H9 (cell line): ENCODE data around the gene AMT. TPM values are rescaled to one million over a fixed set of nuclear protein-coding genes. Genes with fewer than 3 reads are reported as not detected.

ENCODE experiments used
- DNase-seq: peaks from one replicate; pipeline ENCODE4 v3.0.0-alpha.2; 2017
- H2AFZ ChIP-seq: one replicate; pipeline ENCODE4 v1.6.1; 2013; ENCODE audit warnings: mild to moderate bottlenecking, low read length, control low read depth, moderate library complexity
- H2AK5ac ChIP-seq: 2 replicates; pipeline ENCODE4 v1.6.1; 2013; ENCODE audit warnings: low read length, control low read depth, mixed read lengths; ENCODE audit not compliant: insufficient read length
- H2BK120ac ChIP-seq: one replicate; pipeline ENCODE4 v1.6.1; 2013; ENCODE audit warnings: low read depth, mild to moderate bottlenecking, low read length, control low read depth, inconsistent platforms; ENCODE audit not compliant: poor library complexity, severe bottlenecking
- H2BK12ac ChIP-seq: 2 replicates; pipeline ENCODE4 v1.6.1; 2013; ENCODE audit warnings: low read length, control low read depth, mixed read lengths, low read depth; ENCODE audit not compliant: insufficient read length
- H2BK15ac ChIP-seq: 2 replicates; pipeline ENCODE4 v1.6.1; 2013; ENCODE audit warnings: low read depth, low read length, control low read depth
- H2BK20ac ChIP-seq: one replicate; pipeline ENCODE4 v1.6.1; 2013; ENCODE audit warnings: low read depth, mild to moderate bottlenecking, low read length, control low read depth, inconsistent platforms; ENCODE audit not compliant: poor library complexity, severe bottlenecking
- H2BK5ac ChIP-seq: 2 replicates; pipeline ENCODE4 v1.6.1; 2013; ENCODE audit warnings: low read length, control low read depth, mixed read lengths; ENCODE audit not compliant: insufficient read length
- H3K14ac ChIP-seq: 2 replicates; pipeline ENCODE4 v1.6.1; 2013; ENCODE audit warnings: low read length, control low read depth; ENCODE audit not compliant: insufficient read depth
- H3K18ac ChIP-seq: 2 replicates; pipeline ENCODE4 v1.6.1; 2013; ENCODE audit warnings: low read depth, mild to moderate bottlenecking, mixed read lengths, low read length, control low read depth; ENCODE audit not compliant: insufficient read length
- H3K23ac ChIP-seq: 2 replicates; pipeline ENCODE4 v1.6.1; 2013; ENCODE audit warnings: low read length, control low read depth, mixed read lengths, low read depth; ENCODE audit not compliant: insufficient read length
- H3K23me2 ChIP-seq: 2 replicates; pipeline ENCODE4 v1.6.1; 2013; ENCODE audit warnings: low read depth, mild to moderate bottlenecking, mixed read lengths, low read length, control low read depth; ENCODE audit not compliant: insufficient read length, poor library complexity, severe bottlenecking
- H3K27ac ChIP-seq: 2 replicates; pipeline ENCODE4 v1.5.1; 2013; ENCODE audit warnings: low read length, control low read depth, mixed read lengths, low read depth; ENCODE audit not compliant: insufficient read length
- H3K27me3 ChIP-seq: 2 replicates; pipeline ENCODE4 v1.6.1; 2013; ENCODE audit warnings: low read length, control low read depth, inconsistent platforms; ENCODE audit not compliant: insufficient read depth
- H3K4ac ChIP-seq: 2 replicates; pipeline ENCODE4 v1.6.1; 2013; ENCODE audit warnings: low read depth, mild to moderate bottlenecking, control low read depth, inconsistent platforms, low read length, moderate library complexity
- H3K4me1 ChIP-seq: 2 replicates; pipeline ENCODE4 v1.6.1; 2013; ENCODE audit warnings: low read length, control low read depth, inconsistent platforms; ENCODE audit not compliant: insufficient read depth
- H3K4me2 ChIP-seq: 2 replicates; pipeline ENCODE4 v1.6.1; 2013; ENCODE audit warnings: low read length, control low read depth, mixed read lengths; ENCODE audit not compliant: insufficient read length, insufficient read depth
- H3K56ac ChIP-seq: 2 replicates; pipeline ENCODE4 v1.6.1; 2013; ENCODE audit warnings: low read depth, mild to moderate bottlenecking, mixed read lengths, low read length, control low read depth; ENCODE audit not compliant: insufficient read length
- H3K79me1 ChIP-seq: 2 replicates; pipeline ENCODE4 v1.6.1; 2013; ENCODE audit warnings: low read depth, mild to moderate bottlenecking, moderate library complexity, low read length, control low read depth, inconsistent platforms; ENCODE audit not compliant: insufficient read depth, poor library complexity, severe bottlenecking
- H3K79me2 ChIP-seq: 2 replicates; pipeline ENCODE4 v1.6.1; 2013; ENCODE audit warnings: low read length, control low read depth, inconsistent platforms; ENCODE audit not compliant: insufficient read depth
- H3K9ac ChIP-seq: 2 replicates; pipeline ENCODE4 v1.6.1; 2013; ENCODE audit warnings: low read length, control low read depth, mixed read lengths; ENCODE audit not compliant: insufficient read length; ENCODE audit errors: extremely low read depth
- H3K9me3 ChIP-seq: one replicate; pipeline ENCODE4 v1.6.1; 2013; ENCODE audit warnings: low read depth, low read length, inconsistent platforms; ENCODE audit not compliant: control insufficient read depth
- H3T11ph ChIP-seq: one replicate; pipeline ENCODE4 v1.6.1; 2013; ENCODE audit warnings: mild to moderate bottlenecking, low read length, control low read depth, inconsistent platforms
- H4K20me1 ChIP-seq: one replicate; pipeline ENCODE4 v1.6.1; 2013; ENCODE audit not compliant: control insufficient read depth, insufficient read length, insufficient read depth
- H4K5ac ChIP-seq: 2 replicates; pipeline ENCODE4 v1.6.1; 2013; ENCODE audit warnings: low read depth, mild to moderate bottlenecking, mixed read lengths, low read length, control low read depth; ENCODE audit not compliant: insufficient read length
- H4K8ac ChIP-seq: replicated peaks from 2 replicates; pipeline ENCODE4 v1.6.1; 2013; ENCODE audit warnings: low read length, control low read depth, mixed read lengths, low read depth; ENCODE audit not compliant: insufficient read length
- H4K91ac ChIP-seq: 2 replicates; pipeline ENCODE4 v1.6.1; 2013; ENCODE audit warnings: low read depth, mild to moderate bottlenecking, moderate library complexity, mixed read lengths, low read length, control low read depth; ENCODE audit not compliant: insufficient read length
- H3K27ac Mint-ChIP-seq, 3 experiments: 2 replicates in 2 of 3; 3 replicates in 1 of 3; pipeline ENCODE4 v1.8.0; 2020 to 2021; ENCODE audit warnings: mixed read lengths in 3 of 3, mild to moderate bottlenecking in 1 of 3, moderate library complexity in 1 of 3
- H3K27me3 Mint-ChIP-seq: 2 replicates; pipeline ENCODE4 v1.8.0; 2021; ENCODE audit warnings: low read depth, mild to moderate bottlenecking, moderate library complexity, mixed read lengths
- H3K36me3 Mint-ChIP-seq, 3 experiments: 2 replicates in 2 of 3; 3 replicates in 1 of 3; pipeline ENCODE4 v1.8.0; 2020 to 2021; ENCODE audit warnings: low read depth in 3 of 3, mixed read lengths in 3 of 3; ENCODE audit not compliant: insufficient read depth in 1 of 3
- H3K4me1 Mint-ChIP-seq, 2 experiments: 2 replicates each; pipeline ENCODE4 v1.8.0; 2020; ENCODE audit warnings: mixed read lengths in 2 of 2
- H3K4me3 Mint-ChIP-seq, 2 experiments: 2 replicates in 1 of 2; 3 replicates in 1 of 2; pipeline ENCODE4 v1.8.0; 2020 to 2021; ENCODE audit warnings: mild to moderate bottlenecking in 2 of 2, mixed read lengths in 2 of 2, moderate library complexity in 1 of 2
- H3K9me3 Mint-ChIP-seq, 2 experiments: 2 replicates in 1 of 2; 3 replicates in 1 of 2; pipeline ENCODE4 v1.8.0; 2020; ENCODE audit warnings: mild to moderate bottlenecking in 2 of 2, mixed read lengths in 2 of 2, moderate library complexity in 1 of 2
- WGBS: extraction: QIAGEN DNeasy Blood & Tissue Kit; methylation state at CpG from one replicate; pipeline ENCODE4 v1.1.7; 2013; ENCODE audit warnings: missing lambda C conversion rate, low lambda C conversion rate, mixed read lengths; ENCODE audit not compliant: insufficient read length; ENCODE audit errors: extremely low coverage; 5-methylcytosine and 5-hydroxymethylcytosine counted together
- total RNA-seq: library from RNA; stranded (reverse); gene quantifications from 2 replicates; pipeline ENCODE4 v1.2.1, GENCODE V29; 2021
- TF ChIP-seq, protein P1 (sequence below): fragments of 200-600 bp; sonication (generic); conservative IDR thresholded peaks from 3 replicates; pipeline ENCODE4 v1.8.0; 2021; ENCODE audit warnings: antibody characterized with exemption, mild to moderate bottlenecking

The AMT gene
- total RNA-seq, 1 experiment from 2014 or later, result 41.2 TPM

DNA sequence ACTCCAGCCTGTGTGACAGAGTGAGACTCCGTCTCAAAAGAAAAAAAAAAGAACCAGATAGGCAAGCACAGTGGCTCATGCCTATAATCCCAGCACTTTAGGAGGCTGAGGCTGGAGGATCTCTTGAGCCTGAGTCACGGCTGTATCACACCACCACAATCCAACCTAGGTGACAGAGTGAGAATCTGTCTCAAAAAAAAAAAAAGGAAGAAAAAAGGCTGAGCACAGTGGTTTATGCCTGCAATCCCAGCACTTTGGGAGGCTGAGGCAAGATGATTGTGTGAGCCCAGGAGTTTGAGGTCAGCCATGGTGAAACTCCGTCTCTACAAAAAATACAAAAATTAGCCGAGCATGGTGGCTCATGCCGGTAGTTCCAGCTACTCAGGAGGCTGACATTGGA, 12.5 kb upstream of the AMT start:
- H4K8ac ChIP-seq, result no peak overlapping the region
- no peak overlapping the region for H3K14ac ChIP-seq
- no peak for DNase-seq
- Mint-ChIP-seq H3K27me3 (no peaks in the 10 kb centered on the region; the same call in 1 of the 2 replicates), H3K36me3 (no peaks in the 10 kb centered on the region), H3K4me1 (no peaks in the 10 kb centered on the region), H3K4me3 (no peak overlapping the region), H3K9me3 (no peaks in the 10 kb centered on the region), H3K27ac (no peak overlapping the region; a peak in 1 of 7 replicates)
- no peaks in the 10 kb centered on the region for H3K9me3 ChIP-seq
- no peak overlapping the region for H2BK120ac ChIP-seq
- H3K79me2 ChIP-seq, result no peaks in the 10 kb centered on the region
- H3K4me2 ChIP-seq, result no peak overlapping the region
- no peak overlapping the region for H2BK5ac ChIP-seq
- no peak overlapping the region for H2AFZ ChIP-seq
- H3K23ac ChIP-seq, result no peak overlapping the region
- no peak overlapping the region for H2BK15ac ChIP-seq
- H3K4me1 ChIP-seq, result no peaks in the 10 kb centered on the region
- H3K18ac ChIP-seq, result no peak overlapping the region
- no peak overlapping the region for H2AK5ac ChIP-seq
- no CpG with 5 or more reads among the region's 5 CpGs for WGBS
- no peak overlapping the region for H3K27ac ChIP-seq
- H2BK12ac ChIP-seq, result no peak overlapping the region
- H3K79me1 ChIP-seq, result no peaks in the 10 kb centered on the region
- H3K27me3 ChIP-seq, result no peaks in the 10 kb centered on the region
- TF ChIP-seq, protein P1, sequence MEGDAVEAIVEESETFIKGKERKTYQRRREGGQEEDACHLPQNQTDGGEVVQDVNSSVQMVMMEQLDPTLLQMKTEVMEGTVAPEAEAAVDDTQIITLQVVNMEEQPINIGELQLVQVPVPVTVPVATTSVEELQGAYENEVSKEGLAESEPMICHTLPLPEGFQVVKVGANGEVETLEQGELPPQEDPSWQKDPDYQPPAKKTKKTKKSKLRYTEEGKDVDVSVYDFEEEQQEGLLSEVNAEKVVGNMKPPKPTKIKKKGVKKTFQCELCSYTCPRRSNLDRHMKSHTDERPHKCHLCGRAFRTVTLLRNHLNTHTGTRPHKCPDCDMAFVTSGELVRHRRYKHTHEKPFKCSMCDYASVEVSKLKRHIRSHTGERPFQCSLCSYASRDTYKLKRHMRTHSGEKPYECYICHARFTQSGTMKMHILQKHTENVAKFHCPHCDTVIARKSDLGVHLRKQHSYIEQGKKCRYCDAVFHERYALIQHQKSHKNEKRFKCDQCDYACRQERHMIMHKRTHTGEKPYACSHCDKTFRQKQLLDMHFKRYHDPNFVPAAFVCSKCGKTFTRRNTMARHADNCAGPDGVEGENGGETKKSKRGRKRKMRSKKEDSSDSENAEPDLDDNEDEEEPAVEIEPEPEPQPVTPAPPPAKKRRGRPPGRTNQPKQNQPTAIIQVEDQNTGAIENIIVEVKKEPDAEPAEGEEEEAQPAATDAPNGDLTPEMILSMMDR, result no peak
- no peak overlapping the region for H3K4ac ChIP-seq
- no peak overlapping the region for H3K9ac ChIP-seq
- H3K56ac ChIP-seq, result no peak overlapping the region
- no peak overlapping the region for H2BK20ac ChIP-seq
- H3K23me2 ChIP-seq, result no peaks in the 10 kb centered on the region
- H4K91ac ChIP-seq, result no peak overlapping the region
- no peaks in the 10 kb centered on the region for H4K20me1 ChIP-seq
- H3T11ph ChIP-seq, result no peak overlapping the region
- H4K5ac ChIP-seq, result no peak overlapping the region
